Measurements from ENCODE around the gene PPP4R1. TPM values are rescaled to one million over a fixed set of nuclear protein-coding genes. Genes with fewer than 3 reads are reported as not detected.

The PPP4R1 gene
- total RNA-seq, 1 experiment from 2014 or later, result 106 TPM

GRCh38 chr18:9506046-9506792 lies 108.1 kb downstream of the PPP4R1 start:
- Histone ChIP-seq H3K56ac (ENCODE audit: insufficient read length, low read depth, low read length) (no peak overlapping the region), H3K18ac (ENCODE audit: insufficient read length, low read depth, low read length) (no peak overlapping the region), H3K9ac (ENCODE audit: extremely low read depth, insufficient read length, low read length) (no peak overlapping the region), H2BK15ac (ENCODE audit: low read depth, low read length) (no peak overlapping the region), H3K27me3 (ENCODE audit: insufficient read depth, low read length) (no peaks in the 10 kb centered on the region), H3K23me2 (ENCODE audit: insufficient read length, low read depth, low read length, poor library complexity, severe bottlenecking) (no peaks in the 10 kb centered on the region), H4K91ac (ENCODE audit: insufficient read length, low read depth, low read length) (no peak overlapping the region), H3K79me2 (ENCODE audit: insufficient read depth, low read length) (peaks cover 5% of the 10 kb centered on the region; the same call in 1 of the 2 replicates), H2BK120ac (ENCODE audit: low read depth, low read length, poor library complexity, severe bottlenecking) (no peak overlapping the region), H2AFZ (ENCODE audit: low read length) (no peak overlapping the region), H2BK20ac (ENCODE audit: low read depth, low read length, poor library complexity, severe bottlenecking) (no peak overlapping the region), H2BK5ac (ENCODE audit: insufficient read length, low read length) (no peak overlapping the region), H3K23ac (ENCODE audit: insufficient read length, low read depth, low read length) (no peak overlapping the region), H4K20me1 (ENCODE audit: control insufficient read depth, insufficient read depth, insufficient read length) (no peaks in the 10 kb centered on the region), H3K4ac (ENCODE audit: low read depth, low read length) (no peak overlapping the region), H2BK12ac (ENCODE audit: insufficient read length, low read depth, low read length) (no peak overlapping the region), H4K8ac (replicated peaks; ENCODE audit: insufficient read length, low read depth, low read length) (no peak overlapping the region), H3K4me1 (ENCODE audit: insufficient read depth, low read length) (no peaks in the 10 kb centered on the region), H3K9me3 (ENCODE audit: control insufficient read depth, low read depth, low read length) (no peaks in the 10 kb centered on the region), H3K4me2 (ENCODE audit: insufficient read depth, insufficient read length, low read length) (no peak overlapping the region), H3T11ph (ENCODE audit: low read length) (no peak overlapping the region), H3K79me1 (ENCODE audit: insufficient read depth, low read depth, low read length, poor library complexity, severe bottlenecking) (no peaks in the 10 kb centered on the region), H4K5ac (ENCODE audit: insufficient read length, low read depth, low read length) (no peak overlapping the region), H3K14ac (ENCODE audit: insufficient read depth, low read length) (no peak overlapping the region), H3K27ac (ENCODE audit: insufficient read length, low read depth, low read length) (no peak overlapping the region), H2AK5ac (ENCODE audit: insufficient read length, low read length) (no peak overlapping the region)
- Mint-ChIP-seq H3K27me3 (ENCODE audit: low read depth) (no peaks in the 10 kb centered on the region; the same call in 1 of the 2 replicates), H3K4me1 (peaks cover 16% of the 10 kb centered on the region in 2 experiments), H3K4me3 (no peak overlapping the region), H3K27ac (peak overlapping the region in 1 of 3 experiments; percentile 74; a peak in 2 of 7 replicates), H3K9me3 (peaks cover 22 to 29% of the 10 kb centered on the region in 2 experiments; a peak in 4 of 5 replicates), H3K36me3 (ENCODE audit: insufficient read depth in 1 of 3, low read depth in 3 of 3) (peaks cover 21 to 23% (median 22%) of the 10 kb centered on the region in 3 experiments)
- no peak for DNase-seq
- WGBS (ENCODE audit: extremely low coverage, insufficient read length, low lambda C conversion rate), result no CpG with 5 or more reads among the region's 4 CpGs
- TF ChIP-seq CTCF (conservative IDR thresholded peaks at IDR 0.05), result no peak

Other genes with a start within 250 kb of the PPP4R1 start
- gene RALBP1, start 139.0 kb downstream of the PPP4R1 start, total RNA-seq (2021), result 49.6 and 51.0 TPM in 2 replicates
- gene RAB31, start 93.7 kb upstream of the PPP4R1 start, total RNA-seq (2021), result 20.9 and 22.4 TPM in 2 replicates

Measured in H9 (cell line).